Upper lobe of left lung (tissue), 6 donors: Measurements from ENCODE around the gene L1TD1. TPM values are rescaled to one million over a fixed set of nuclear protein-coding genes. Genes with fewer than 3 reads are reported as not detected.
A peak's percentile ranks its signal among the peaks of the same experiment; 100 is the strongest.

Experiments
- ATAC-seq, 2 donors: fragments of 200-7000 bp; cut with Tn5 transposase; one replicate each; pipeline ENCODE4 v1.9.1; 2022; ENCODE audit warnings: mild to moderate bottlenecking in 2 of 2, moderate library complexity in 2 of 2; ENCODE audit not compliant: low FRiP score in 2 of 2
- DNase-seq, 2 donors: peaks; one replicate each; pipeline ENCODE4 v3.0.0-alpha.2; 2019 to 2020
- H3K27ac ChIP-seq, 4 donors: fragments of 200-600 bp; sonication (generic); one replicate each; pipeline ENCODE4 v1.5.1; 2016 to 2019
- H3K27me3 ChIP-seq, 4 donors: fragments of 200-600 bp; sonication (generic); one replicate each; pipeline ENCODE4 v1.5.1; 2017 to 2019
- H3K36me3 ChIP-seq, 4 donors: fragments of 200-600 bp; sonication (generic); one replicate each; pipeline ENCODE4 v1.5.1; 2016 to 2019
- H3K4me1 ChIP-seq, 4 donors: fragments of 200-600 bp; sonication (generic); one replicate each; pipeline ENCODE4 v1.5.1; 2018 to 2019
- H3K4me3 ChIP-seq, 4 donors: fragments of 200-600 bp; sonication (generic); one replicate each; pipeline ENCODE4 v1.5.1; 2017 to 2019; ENCODE audit warnings: mild to moderate bottlenecking in 2 of 4, moderate library complexity in 1 of 4
- H3K9me3 ChIP-seq, 4 donors: fragments of 200-600 bp; sonication (generic); one replicate each; pipeline ENCODE4 v1.5.1; 2018 to 2019
- EP300 ChIP-seq, 4 donors: sonication (generic); formaldehyde crosslinking; IDR thresholded peaks; one replicate each; pipeline ENCODE4 v1.5.1; 2017; ENCODE audit warnings: antibody characterized with exemption in 4 of 4, control low read depth in 2 of 4
- POLR2A ChIP-seq, 4 donors: fragments of 450-650 bp; IDR thresholded peaks; one replicate each; pipeline ENCODE4 v1.5.1; 2016 to 2017; ENCODE audit warnings: antibody characterized with exemption in 4 of 4, mild to moderate bottlenecking in 2 of 4
- POLR2AphosphoS5 ChIP-seq, 2 donors: sonication (generic); formaldehyde crosslinking; IDR thresholded peaks; one replicate each; pipeline ENCODE4 v1.5.1; 2017; ENCODE audit warnings: antibody characterized with exemption in 2 of 2
- WGBS, 2 donors: methylation state at CpG; one replicate each; pipeline ENCODE4 v1.1.5; 2017 to 2018; 5-methylcytosine and 5-hydroxymethylcytosine counted together
- total RNA-seq, 6 donors: library from RNA; depleted of rRNA in 4 of 6; stranded (reverse); fragments of >200 nt in 4 of 6; gene quantifications; one replicate each; pipeline versions ENCODE4 v1.1.0 to v1.2.1, GENCODE V29; 2016 to 2021
- TF ChIP-seq, protein P1 (sequence below), 6 experiments: fragments of 450-650 bp in 4 of 6; fragments of 200-600 bp in 2 of 6; sonication (generic) in 2 of 6; IDR thresholded peaks; one replicate each; pipeline ENCODE4 v1.5.1; 2016 to 2019; ENCODE audit warnings: antibody characterized with exemption in 6 of 6
- donor health status: DM: no; HTN: no; CAD: no; lungs with moderate emphysema.
- donor health status: DM: no; HTN: yes; CAD: no; lungs with severe emphysema.

Gene L1TD1
- total RNA-seq, 6 donors from 2014 or later, result under 0.01 to 0.71 (median 0.47) TPM

DNA sequence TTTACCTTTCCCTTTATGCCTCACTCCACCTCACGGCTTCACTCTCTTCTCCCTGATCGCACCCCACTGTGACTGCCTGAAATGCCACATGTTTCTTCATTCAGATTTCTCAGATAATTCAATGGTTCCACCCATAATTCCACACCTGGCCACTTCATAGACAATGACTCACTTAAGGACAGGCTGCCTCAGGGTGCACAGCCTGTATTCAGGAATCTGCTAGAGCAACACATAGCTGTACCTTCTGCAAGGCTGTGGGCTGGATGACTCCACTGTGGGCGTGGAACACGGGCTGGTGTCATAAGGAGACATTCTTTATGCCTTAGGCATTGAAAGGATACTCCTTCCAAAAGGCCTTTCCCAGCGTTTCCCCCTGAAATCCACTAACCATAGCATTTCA is 36.1 kb downstream of the L1TD1 start:
- H3K27me3 ChIP-seq, result no peaks in the 10 kb centered on the region
- H3K4me3 ChIP-seq, result no peak overlapping the region
- H3K27ac ChIP-seq, result no peak overlapping the region
- no peak for DNase-seq
- H3K36me3 ChIP-seq, result no peaks in the 10 kb centered on the region
- no peaks in the 10 kb centered on the region for H3K4me1 ChIP-seq
- H3K9me3 ChIP-seq, result no peaks in the 10 kb centered on the region
- 87 to 89% methylated on average over 5 of the region's 5 CpGs for WGBS, 2 donors
- ATAC-seq, result peak in 1 of 2 donors; percentile 56
- TF ChIP-seq POLR2AphosphoS5 (IDR thresholded peaks at IDR 0.05), result no peak
- TF ChIP-seq, protein P1, sequence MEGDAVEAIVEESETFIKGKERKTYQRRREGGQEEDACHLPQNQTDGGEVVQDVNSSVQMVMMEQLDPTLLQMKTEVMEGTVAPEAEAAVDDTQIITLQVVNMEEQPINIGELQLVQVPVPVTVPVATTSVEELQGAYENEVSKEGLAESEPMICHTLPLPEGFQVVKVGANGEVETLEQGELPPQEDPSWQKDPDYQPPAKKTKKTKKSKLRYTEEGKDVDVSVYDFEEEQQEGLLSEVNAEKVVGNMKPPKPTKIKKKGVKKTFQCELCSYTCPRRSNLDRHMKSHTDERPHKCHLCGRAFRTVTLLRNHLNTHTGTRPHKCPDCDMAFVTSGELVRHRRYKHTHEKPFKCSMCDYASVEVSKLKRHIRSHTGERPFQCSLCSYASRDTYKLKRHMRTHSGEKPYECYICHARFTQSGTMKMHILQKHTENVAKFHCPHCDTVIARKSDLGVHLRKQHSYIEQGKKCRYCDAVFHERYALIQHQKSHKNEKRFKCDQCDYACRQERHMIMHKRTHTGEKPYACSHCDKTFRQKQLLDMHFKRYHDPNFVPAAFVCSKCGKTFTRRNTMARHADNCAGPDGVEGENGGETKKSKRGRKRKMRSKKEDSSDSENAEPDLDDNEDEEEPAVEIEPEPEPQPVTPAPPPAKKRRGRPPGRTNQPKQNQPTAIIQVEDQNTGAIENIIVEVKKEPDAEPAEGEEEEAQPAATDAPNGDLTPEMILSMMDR (IDR thresholded peaks at IDR 0.05), result no peak
- TF ChIP-seq POLR2A (IDR thresholded peaks at IDR 0.05), result no peak
- TF ChIP-seq EP300 (IDR thresholded peaks at IDR 0.05), result no peak

DNA sequence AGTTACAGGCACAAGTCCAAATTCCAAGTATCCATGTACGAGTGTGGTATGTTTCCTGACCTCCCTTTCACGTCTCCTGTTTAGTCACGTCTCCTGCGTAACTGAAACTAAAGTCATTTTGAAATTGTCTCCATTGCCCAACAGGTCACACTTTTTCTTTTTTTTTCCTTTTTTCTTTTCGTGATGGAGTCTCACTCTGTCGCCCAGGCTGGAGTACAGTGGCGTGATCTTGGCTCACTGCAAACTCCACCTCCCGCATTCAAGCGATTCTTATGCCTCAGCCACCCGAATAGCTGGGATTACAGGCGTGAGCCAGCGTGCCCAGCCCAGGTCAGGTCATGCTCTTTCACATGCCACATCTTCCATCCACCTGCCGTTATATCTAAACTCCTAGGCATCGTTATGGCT is 38.2 kb downstream of the L1TD1 start:
- WGBS, 2 donors, result 43 to 67% methylated on average over 14 of the region's 14 CpGs
- no peaks in the 10 kb centered on the region for H3K4me1 ChIP-seq
- H3K27me3 ChIP-seq, result no peaks in the 10 kb centered on the region
- H3K27ac ChIP-seq, result no peak overlapping the region
- H3K9me3 ChIP-seq, result no peaks in the 10 kb centered on the region
- ATAC-seq, result no peak
- DNase-seq, result no peak
- H3K36me3 ChIP-seq, result no peaks in the 10 kb centered on the region
- TF ChIP-seq POLR2A (IDR thresholded peaks at IDR 0.05), result no peak
- TF ChIP-seq, protein P1 (IDR thresholded peaks at IDR 0.05), result no peak
- TF ChIP-seq POLR2AphosphoS5 (IDR thresholded peaks at IDR 0.05), result no peak
- TF ChIP-seq EP300 (IDR thresholded peaks at IDR 0.05), result no peak
- H3K4me3 ChIP-seq, result no peak overlapping the region

DNA sequence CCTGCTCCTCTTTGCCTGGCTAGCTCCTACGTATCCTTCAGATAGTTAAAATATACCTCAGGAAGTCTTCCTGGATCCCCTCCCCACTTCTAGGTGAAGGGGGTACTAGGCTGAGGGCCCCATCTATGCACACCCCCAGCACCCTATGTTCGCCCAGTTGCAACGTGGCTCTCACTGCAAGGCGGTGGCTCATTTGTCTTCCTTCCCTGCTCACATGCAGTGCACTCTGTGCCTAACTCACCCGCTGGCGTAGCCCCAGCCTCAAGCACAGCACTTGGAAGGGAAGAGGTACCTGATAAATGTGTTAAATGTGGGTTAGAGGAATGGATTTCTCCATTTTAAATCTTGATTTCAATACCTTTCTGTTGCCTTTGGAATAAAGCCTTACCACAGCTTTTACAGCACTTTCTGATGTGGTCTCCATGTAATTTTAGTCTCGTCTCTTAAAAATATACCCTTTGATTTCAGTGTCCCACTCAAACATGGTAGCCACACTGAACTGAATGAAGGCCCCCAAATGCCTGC is 39.3 kb downstream of the L1TD1 start:
- Histone ChIP-seq H3K27ac (no peak overlapping the region), H3K27me3 (no peaks in the 10 kb centered on the region), H3K4me1 (no peaks in the 10 kb centered on the region), H3K4me3 (no peak overlapping the region), H3K9me3 (no peaks in the 10 kb centered on the region), H3K36me3 (no peaks in the 10 kb centered on the region)
- TF ChIP-seq, protein P1 (IDR thresholded peaks at IDR 0.05), result no peak
- TF ChIP-seq POLR2A (IDR thresholded peaks at IDR 0.05) (no peak), EP300 (IDR thresholded peaks at IDR 0.05) (no peak), POLR2AphosphoS5 (IDR thresholded peaks at IDR 0.05) (no peak)
- WGBS, 2 donors, result 86 to 89% methylated on average over 7 of the region's 7 CpGs
- DNase-seq (no peak), ATAC-seq (no peak)

DNA sequence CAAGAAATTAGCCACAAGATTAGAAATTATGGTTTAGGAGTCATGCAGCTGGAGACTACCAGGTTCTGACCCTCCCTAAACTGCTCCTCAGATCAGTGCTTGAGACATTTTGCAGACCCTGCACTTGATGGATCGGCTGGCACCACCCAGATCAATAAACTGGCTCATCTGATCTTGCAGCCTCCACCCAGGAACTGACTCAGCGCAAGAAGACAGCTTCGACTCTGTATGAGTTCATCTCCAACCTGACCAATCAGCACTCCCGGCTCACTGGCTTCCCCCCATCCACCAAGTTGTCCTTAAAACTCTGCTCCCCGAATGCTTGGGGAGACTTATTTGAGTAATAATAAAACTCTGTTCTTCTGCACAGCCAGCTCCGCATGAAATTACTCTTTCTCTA is 40.0 kb downstream of the L1TD1 start:
- no peak overlapping the region for H3K4me3 ChIP-seq
- no peaks in the 10 kb centered on the region for H3K36me3 ChIP-seq
- no peaks in the 10 kb centered on the region for H3K9me3 ChIP-seq
- no peaks in the 10 kb centered on the region for H3K4me1 ChIP-seq
- DNase-seq, result no peak
- no peaks in the 10 kb centered on the region for H3K27me3 ChIP-seq
- TF ChIP-seq, protein P1 (IDR thresholded peaks at IDR 0.05), result no peak
- TF ChIP-seq EP300 (IDR thresholded peaks at IDR 0.05) (no peak), POLR2AphosphoS5 (IDR thresholded peaks at IDR 0.05) (no peak), POLR2A (IDR thresholded peaks at IDR 0.05) (no peak)
- WGBS, 2 donors, result 90 to 98% methylated on average over 3 to 6 of the region's 6 CpGs
- H3K27ac ChIP-seq, result no peak overlapping the region
- no peak for ATAC-seq

DNA sequence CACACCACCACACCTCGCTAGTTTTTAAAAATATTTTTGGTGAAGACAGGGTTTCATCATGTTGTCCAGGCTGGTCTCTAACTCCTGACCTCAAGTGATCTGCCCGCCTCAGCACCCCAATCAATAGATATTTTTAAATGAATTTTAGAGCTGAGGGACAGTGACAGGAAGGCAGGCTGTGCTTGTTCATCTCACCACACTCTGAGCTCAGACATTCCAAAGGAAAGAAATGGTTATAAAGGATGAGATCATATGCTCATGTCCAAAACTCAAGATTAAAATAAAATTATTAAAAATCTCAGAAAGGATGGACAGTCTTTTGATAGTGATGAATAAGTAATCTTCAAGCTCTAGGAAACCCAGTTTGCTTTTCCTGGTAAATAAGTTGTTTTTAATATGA is 40.9 kb downstream of the L1TD1 start:
- no peaks in the 10 kb centered on the region for H3K27me3 ChIP-seq
- peaks cover 0 to under 1% (median 0%) of the 10 kb centered on the region in 4 donors for H3K4me1 ChIP-seq
- ATAC-seq, result no peak
- H3K36me3 ChIP-seq, result no peaks in the 10 kb centered on the region
- TF ChIP-seq EP300 (IDR thresholded peaks at IDR 0.05) (no peak), POLR2AphosphoS5 (IDR thresholded peaks at IDR 0.05) (no peak), POLR2A (IDR thresholded peaks at IDR 0.05) (no peak)
- TF ChIP-seq, protein P1 (IDR thresholded peaks at IDR 0.05), result no peak
- H3K9me3 ChIP-seq, result no peaks in the 10 kb centered on the region
- H3K4me3 ChIP-seq, result no peak overlapping the region
- no peak overlapping the region for H3K27ac ChIP-seq
- DNase-seq, result no peak
- WGBS, 2 donors, result 88 to 93% methylated on average over 2 of the region's 2 CpGs
